ENCODE results near the gene GRIA1.
A peak's percentile ranks its signal among the peaks of the same experiment; 100 is the strongest.

Gene GRIA1

GRCh38 chr5:153552886-153553285, 62.4 kb downstream of the GRIA1 start:
- no peak for DNase-seq

- DNase-seq = no peak
These were observed 65.1 kb downstream of the GRIA1 start for GRCh38 chr5:153555420-153556114.

GRCh38 chr5:153558957-153559356, 68.5 kb downstream of the GRIA1 start:
- DNase-seq = no peak

GRCh38 chr5:153559926-153560325, 69.5 kb downstream of the GRIA1 start:
- no peak for DNase-seq

GRCh38 chr5:153562189-153562588, 71.7 kb downstream of the GRIA1 start:
- DNase-seq = no peak

- DNase-seq = no peak
These were observed 75.4 kb downstream of the GRIA1 start for GRCh38 chr5:153565822-153566221.

- DNase-seq = no peak
These were observed 78.6 kb downstream of the GRIA1 start for GRCh38 chr5:153569036-153569435.

GRCh38 chr5:153571162-153571561, 80.7 kb downstream of the GRIA1 start:
- DNase-seq = peak; percentile 4

GRCh38 chr5:153572411-153573145, 82.1 kb downstream of the GRIA1 start:
- DNase-seq = peak; percentile 76 to 80

- peak; percentile 16 to 72 for DNase-seq
These were observed 83.0 kb downstream of the GRIA1 start for GRCh38 chr5:153573326-153574033.

- DNase-seq = no peak
These were observed 93.9 kb downstream of the GRIA1 start for GRCh38 chr5:153584126-153584959.

GRCh38 chr5:153584960-153585359, 94.5 kb downstream of the GRIA1 start:
- DNase-seq = no peak

- no peak for DNase-seq
These were observed 95.3 kb downstream of the GRIA1 start for GRCh38 chr5:153585622-153586277.

GRCh38 chr5:153592081-153592480, 101.6 kb downstream of the GRIA1 start:
- no peak for DNase-seq

- DNase-seq = no peak
These were observed 104.3 kb downstream of the GRIA1 start for GRCh38 chr5:153594785-153595184.

GRCh38 chr5:153598099-153598498, 107.6 kb downstream of the GRIA1 start:
- no peak for DNase-seq

- no peak for DNase-seq
These were observed 110.9 kb downstream of the GRIA1 start for GRCh38 chr5:153601377-153601776.

GRCh38 chr5:153605386-153605785, 114.9 kb downstream of the GRIA1 start:
- DNase-seq = no peak

- DNase-seq = no peak
These were observed 119.5 kb downstream of the GRIA1 start for GRCh38 chr5:153610009-153610408.

- no peak for DNase-seq
These were observed 120.3 kb downstream of the GRIA1 start for GRCh38 chr5:153610811-153611210.

GRCh38 chr5:153613144-153613543, 122.7 kb downstream of the GRIA1 start:
- DNase-seq = peak in 1 of 2 experiments; percentile 4

GRCh38 chr5:153613672-153614071, 123.2 kb downstream of the GRIA1 start:
- DNase-seq = no peak

Data from NCI-H446 (cell line).